ENCODE measurements around the gene LCN2. TPM values are rescaled to one million over a fixed set of nuclear protein-coding genes. Genes with fewer than 3 reads are reported as not detected.
A peak's percentile ranks its signal among the peaks of the same experiment; 100 is the strongest.

The LCN2 gene
- not detected for total RNA-seq

GRCh38 chr9:128149001-128149701 is at the start of gene LCN2:
LCN2 (plus strand) TSS chr9:128149453; CDS start chr9:128149526, 73 bp downstream.
- no peak for DNase-seq
- Mint-ChIP-seq H3K36me3 (no peaks in the 10 kb centered on the region), H3K27ac (peak within 1 kb of the TSS; percentile 34), H3K4me1 (peaks cover 3% of the 10 kb centered on the region), H3K9me3 (no peaks in the 10 kb centered on the region), H3K27me3 (no peaks in the 10 kb centered on the region), H3K4me3 (no peak within 1 kb of the TSS)
- no peak for ATAC-seq (ENCODE audit: low read depth)
- POLR2A ChIA-PET = no interaction called here

- Mint-ChIP-seq H3K4me1 (peaks cover 51% of the 10 kb centered on the region), H3K9me3 (no peaks in the 10 kb centered on the region), H3K4me3 (peak overlapping the region; percentile 37), H3K27me3 (no peaks in the 10 kb centered on the region), H3K27ac (no peak overlapping the region), H3K36me3 (peaks cover 15% of the 10 kb centered on the region)
- POLR2A ChIA-PET = interaction anchor here (0.9 to 1.1 kb wide), 4 partner anchors 12 to 30 kb away, joined by 3 to 4 read pairs (median 3); no protein-coding TSS in a partner anchor
- DNase-seq = no peak
- peak; percentile 24 for ATAC-seq (ENCODE audit: low read depth)
Observed at GRCh38 chr9:128099932-128100491, 49.2 kb upstream of the LCN2 start.

DNA sequence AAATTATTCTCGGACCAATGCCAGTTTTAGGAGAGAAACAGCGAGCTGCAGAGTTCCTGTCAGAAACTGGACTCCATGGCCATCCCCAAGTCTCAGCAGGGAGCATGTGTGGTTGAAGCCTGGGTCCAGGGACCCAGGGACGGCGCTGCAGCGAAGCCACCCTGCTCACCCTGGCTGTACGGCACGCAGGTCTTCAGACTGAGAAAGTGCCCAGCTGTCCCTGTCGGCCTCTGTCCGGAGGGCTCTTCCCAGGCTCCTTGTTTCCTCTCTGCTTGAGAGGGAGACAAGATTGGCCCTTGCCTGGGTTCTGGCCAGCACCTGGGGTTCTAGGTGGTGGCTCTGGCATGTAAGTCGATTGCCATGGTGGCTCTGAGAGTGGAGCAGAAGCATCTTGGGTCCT is 48.7 kb upstream of the LCN2 start:
- ATAC-seq (ENCODE audit: low read depth) (no peak), DNase-seq (no peak)
- peaks cover 17% of the 10 kb centered on the region for H3K36me3 Mint-ChIP-seq
- no peaks in the 10 kb centered on the region for H3K27me3 Mint-ChIP-seq
- no peaks in the 10 kb centered on the region for H3K9me3 Mint-ChIP-seq
- H3K4me3 Mint-ChIP-seq = no peak overlapping the region
- POLR2A ChIA-PET = interaction anchor here (0.6 to 1.0 kb wide), 3 partner anchors 28 to 162 kb away, joined by 3 read pairs; no protein-coding TSS in a partner anchor
- H3K4me1 Mint-ChIP-seq = peaks cover 51% of the 10 kb centered on the region
- no peak overlapping the region for H3K27ac Mint-ChIP-seq

DNA sequence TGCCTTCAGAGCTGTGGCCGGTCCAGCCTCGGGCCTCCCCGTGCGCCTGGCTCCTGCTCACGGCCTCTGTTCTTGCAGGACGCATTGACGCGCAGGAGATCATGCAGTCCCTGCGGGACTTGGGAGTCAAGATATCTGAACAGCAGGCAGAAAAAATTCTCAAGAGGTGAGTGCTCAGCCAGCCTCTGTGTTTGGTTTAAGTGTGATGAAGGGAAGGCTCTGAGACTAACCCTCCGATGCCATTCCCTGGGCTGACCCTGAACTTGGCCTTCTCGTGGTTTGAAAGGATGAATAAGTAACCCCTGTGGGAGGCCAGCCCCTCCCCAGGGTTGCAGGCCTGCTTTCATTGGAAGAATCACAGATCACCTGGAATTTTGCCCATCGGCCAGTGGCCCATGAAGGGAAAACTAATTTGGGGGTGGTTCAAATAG is 48.0 kb upstream of the LCN2 start:
- Mint-ChIP-seq H3K36me3 (peaks cover 18% of the 10 kb centered on the region), H3K27ac (no peak overlapping the region), H3K4me1 (peaks cover 51% of the 10 kb centered on the region), H3K27me3 (no peaks in the 10 kb centered on the region), H3K4me3 (no peak overlapping the region), H3K9me3 (no peaks in the 10 kb centered on the region)
- POLR2A ChIA-PET = interaction anchor here (0.6 kb wide), 1 partner anchor 162 kb away, joined by 3 read pairs; no protein-coding TSS in a partner anchor
- ATAC-seq (ENCODE audit: low read depth) (no peak), DNase-seq (no peak)

DNA sequence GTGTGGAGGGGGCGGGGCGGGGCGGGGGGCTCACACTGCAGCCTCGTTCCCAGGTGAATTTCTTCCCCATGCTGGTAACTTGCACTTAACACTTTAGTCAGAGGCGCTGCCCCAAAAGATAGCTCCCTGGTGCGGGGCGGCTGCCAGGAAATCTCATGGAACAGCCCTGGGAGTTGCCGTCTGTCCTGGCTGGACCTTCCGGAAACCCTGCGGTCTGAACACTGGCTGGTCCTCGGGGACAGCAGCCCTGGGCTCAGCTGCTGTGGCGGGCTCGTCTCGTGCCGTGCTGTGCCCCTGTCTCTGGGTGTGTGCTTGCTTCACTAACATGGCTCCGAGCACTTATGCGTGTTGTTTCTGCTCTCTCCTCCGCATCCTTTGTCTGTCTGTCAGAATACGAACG is 47.6 kb upstream of the LCN2 start:
- no peak overlapping the region for H3K4me3 Mint-ChIP-seq

DNA sequence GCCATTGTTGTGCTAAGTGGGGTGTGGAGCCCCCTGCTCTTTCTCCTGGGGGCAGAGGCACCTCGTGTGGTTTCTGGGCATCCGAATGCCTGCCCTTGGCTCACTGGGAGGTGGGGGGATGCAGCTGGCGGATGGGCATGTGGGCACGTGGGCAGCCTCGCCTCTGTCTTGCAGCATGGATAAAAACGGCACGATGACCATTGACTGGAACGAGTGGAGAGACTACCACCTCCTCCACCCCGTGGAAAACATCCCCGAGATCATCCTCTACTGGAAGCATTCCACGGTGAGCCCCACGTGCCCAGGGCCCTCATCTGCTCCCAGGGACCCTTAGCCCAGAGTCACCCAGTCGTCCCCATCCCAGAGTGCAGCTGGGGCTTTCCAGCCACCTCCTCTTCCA is 47.1 kb upstream of the LCN2 start:
- H3K9me3 Mint-ChIP-seq = no peaks in the 10 kb centered on the region
- no peak overlapping the region for H3K4me3 Mint-ChIP-seq
- peaks cover 20% of the 10 kb centered on the region for H3K36me3 Mint-ChIP-seq
- POLR2A ChIA-PET = no interaction called here
- no peak for ATAC-seq (ENCODE audit: low read depth)
- H3K27me3 Mint-ChIP-seq = no peaks in the 10 kb centered on the region
- DNase-seq = no peak
- no peak overlapping the region for H3K27ac Mint-ChIP-seq
- H3K4me1 Mint-ChIP-seq = peaks cover 46% of the 10 kb centered on the region

More for the DNA sequence above, 47.6 kb upstream of the LCN2 start:
- DNase-seq = no peak
- no peaks in the 10 kb centered on the region for H3K27me3 Mint-ChIP-seq
- peaks cover 20% of the 10 kb centered on the region for H3K36me3 Mint-ChIP-seq
- H3K9me3 Mint-ChIP-seq = no peaks in the 10 kb centered on the region
- peaks cover 50% of the 10 kb centered on the region for H3K4me1 Mint-ChIP-seq
- no peak for ATAC-seq (ENCODE audit: low read depth)
- H3K27ac Mint-ChIP-seq = no peak overlapping the region
- POLR2A ChIA-PET = no interaction called here

- H3K9me3 Mint-ChIP-seq = no peaks in the 10 kb centered on the region
- peaks cover 45% of the 10 kb centered on the region for H3K4me1 Mint-ChIP-seq
- no peaks in the 10 kb centered on the region for H3K27me3 Mint-ChIP-seq
- ATAC-seq (ENCODE audit: low read depth) (peak; percentile 7), DNase-seq (no peak)
- peak overlapping the region; percentile 25 for H3K4me3 Mint-ChIP-seq
- H3K36me3 Mint-ChIP-seq = peaks cover 22% of the 10 kb centered on the region
- POLR2A ChIA-PET = interaction anchor here (1.1 kb wide), 1 partner anchor 31 kb away, joined by 3 read pairs; no protein-coding TSS in a partner anchor
- H3K27ac Mint-ChIP-seq = peak overlapping the region; percentile 85
Observed at GRCh38 chr9:128102861-128103588, 46.2 kb upstream of the LCN2 start.

DNA sequence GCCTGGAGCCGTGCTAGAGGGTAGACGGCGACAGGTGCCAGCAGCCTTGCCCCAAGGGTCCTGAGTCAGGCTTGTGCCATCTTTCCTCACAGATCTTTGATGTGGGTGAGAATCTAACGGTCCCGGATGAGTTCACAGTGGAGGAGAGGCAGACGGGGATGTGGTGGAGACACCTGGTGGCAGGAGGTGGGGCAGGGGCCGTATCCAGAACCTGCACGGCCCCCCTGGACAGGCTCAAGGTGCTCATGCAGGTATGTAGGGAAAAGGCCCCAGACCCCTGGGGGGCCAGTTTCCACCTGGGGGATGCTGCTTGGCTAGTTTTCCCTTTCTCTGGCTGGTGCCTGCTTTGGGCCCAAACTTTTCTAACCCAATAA is 45.7 kb upstream of the LCN2 start:
- ATAC-seq (ENCODE audit: low read depth) (peak; percentile 68), DNase-seq (peak; percentile 54)
- peak overlapping the region; percentile 85 for H3K27ac Mint-ChIP-seq
- POLR2A ChIA-PET = interaction anchor here (1.1 kb wide), 1 partner anchor 31 kb away, joined by 3 read pairs; no protein-coding TSS in a partner anchor
- peak overlapping the region; percentile 25 for H3K4me3 Mint-ChIP-seq
- peaks cover 41% of the 10 kb centered on the region for H3K4me1 Mint-ChIP-seq
- H3K9me3 Mint-ChIP-seq = no peaks in the 10 kb centered on the region
- H3K36me3 Mint-ChIP-seq = peaks cover 22% of the 10 kb centered on the region
- no peaks in the 10 kb centered on the region for H3K27me3 Mint-ChIP-seq

DNA sequence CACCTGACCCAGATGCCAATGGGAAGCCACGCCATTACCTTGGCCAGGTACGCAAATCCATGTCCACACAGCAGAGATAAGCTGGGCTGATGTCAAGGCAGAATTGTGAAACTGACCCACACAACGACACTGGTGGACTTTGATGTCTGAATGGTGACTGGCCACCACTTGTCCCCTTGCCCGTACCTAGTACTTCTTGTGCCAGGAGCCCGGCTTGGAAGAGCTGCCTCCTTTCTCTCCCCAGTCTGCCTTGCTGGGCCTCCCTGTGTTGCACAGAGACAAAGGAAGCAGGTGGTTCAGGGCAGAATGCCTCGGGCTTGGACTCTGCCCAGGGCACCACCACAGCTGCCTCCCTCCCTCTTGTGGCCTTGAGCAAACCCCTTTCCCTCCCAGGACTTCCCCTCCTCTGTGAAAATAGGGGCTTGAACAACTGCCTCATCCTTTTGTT is 45.1 kb upstream of the LCN2 start:
- H3K4me3 Mint-ChIP-seq = no peak overlapping the region
- POLR2A ChIA-PET = no interaction called here
- ATAC-seq (ENCODE audit: low read depth) = no peak
- no peaks in the 10 kb centered on the region for H3K27me3 Mint-ChIP-seq
- DNase-seq = no peak
- H3K27ac Mint-ChIP-seq = no peak overlapping the region
- H3K9me3 Mint-ChIP-seq = no peaks in the 10 kb centered on the region
- H3K36me3 Mint-ChIP-seq = peaks cover 22% of the 10 kb centered on the region
- peaks cover 35% of the 10 kb centered on the region for H3K4me1 Mint-ChIP-seq

DNA sequence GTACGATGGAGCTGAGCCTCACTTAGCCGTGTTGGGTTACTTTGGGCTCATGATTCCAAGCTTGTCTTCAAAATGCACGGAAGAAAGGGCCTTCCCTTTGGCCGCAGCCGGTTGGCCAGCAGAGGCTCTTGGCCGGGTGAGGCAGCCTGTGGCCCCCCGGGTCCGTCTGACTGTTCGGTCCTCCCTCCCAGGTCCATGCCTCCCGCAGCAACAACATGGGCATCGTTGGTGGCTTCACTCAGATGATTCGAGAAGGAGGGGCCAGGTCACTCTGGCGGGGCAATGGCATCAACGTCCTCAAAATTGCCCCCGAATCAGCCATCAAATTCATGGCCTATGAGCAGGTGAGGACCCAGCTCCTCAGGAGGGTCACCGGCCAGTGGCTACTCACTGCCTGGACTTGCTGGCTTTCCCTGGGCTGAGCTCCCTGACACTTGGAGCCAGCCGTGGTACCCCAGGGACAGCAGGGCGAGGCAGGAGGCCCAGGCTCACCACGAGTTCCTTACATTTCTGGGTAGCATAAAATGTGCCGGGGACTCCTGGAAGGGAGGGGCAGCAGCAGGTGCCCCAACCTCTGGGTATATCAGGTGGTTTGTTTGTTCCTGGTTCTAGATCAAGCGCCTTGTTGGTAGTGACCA is 43.6 kb upstream of the LCN2 start:
- Mint-ChIP-seq H3K4me1 (peaks cover 24% of the 10 kb centered on the region), H3K36me3 (peaks cover 22% of the 10 kb centered on the region), H3K27ac (no peak overlapping the region), H3K27me3 (no peaks in the 10 kb centered on the region), H3K9me3 (no peaks in the 10 kb centered on the region), H3K4me3 (no peak overlapping the region)
- ATAC-seq (ENCODE audit: low read depth) (no peak), DNase-seq (no peak)
- POLR2A ChIA-PET = interaction anchor here (0.7 kb wide), 1 partner anchor 17 kb away, joined by 5 read pairs; no protein-coding TSS in a partner anchor

DNA sequence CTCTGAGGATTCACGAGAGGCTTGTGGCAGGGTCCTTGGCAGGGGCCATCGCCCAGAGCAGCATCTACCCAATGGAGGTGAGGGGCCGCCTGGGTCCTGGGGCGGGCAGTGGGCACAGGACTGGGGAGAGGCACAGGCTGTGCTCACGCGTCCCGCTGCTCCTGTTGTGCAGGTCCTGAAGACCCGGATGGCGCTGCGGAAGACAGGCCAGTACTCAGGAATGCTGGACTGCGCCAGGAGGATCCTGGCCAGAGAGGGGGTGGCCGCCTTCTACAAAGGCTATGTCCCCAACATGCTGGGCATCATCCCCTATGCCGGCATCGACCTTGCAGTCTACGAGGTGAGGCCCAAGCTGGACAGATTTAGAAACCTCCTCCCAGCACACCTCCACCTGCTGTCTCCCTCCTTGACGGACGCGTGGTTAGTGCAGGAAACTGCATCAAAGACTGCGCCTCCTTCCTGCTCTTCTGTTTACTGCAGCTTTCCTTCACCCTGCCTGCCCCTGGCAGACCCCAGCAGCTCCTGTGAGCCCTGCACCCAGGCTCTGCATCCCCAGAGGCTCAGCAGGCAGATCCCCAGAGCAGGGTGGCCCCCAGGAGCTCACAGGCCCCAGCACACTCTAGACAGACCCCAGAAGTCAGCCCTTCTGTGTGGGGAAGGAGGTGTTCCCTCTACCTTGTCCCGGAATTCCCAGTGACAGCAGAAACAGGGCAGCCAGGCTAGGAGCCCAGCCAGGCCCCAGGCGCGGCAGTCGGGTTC is 42.9 kb upstream of the LCN2 start:
- POLR2A ChIA-PET = no interaction called here
- Mint-ChIP-seq H3K27me3 (no peaks in the 10 kb centered on the region), H3K9me3 (no peaks in the 10 kb centered on the region), H3K36me3 (peaks cover 22% of the 10 kb centered on the region), H3K4me1 (peaks cover 21% of the 10 kb centered on the region), H3K4me3 (no peak overlapping the region), H3K27ac (no peak overlapping the region)
- DNase-seq = no peak
- no peak for ATAC-seq (ENCODE audit: low read depth)

GRCh38 chr9:128106940-128107467 is 42.2 kb upstream of the LCN2 start:
- H3K27ac Mint-ChIP-seq = no peak overlapping the region
- peaks cover 21% of the 10 kb centered on the region for H3K4me1 Mint-ChIP-seq
- ATAC-seq (ENCODE audit: low read depth) = no peak
- H3K27me3 Mint-ChIP-seq = no peaks in the 10 kb centered on the region
- H3K36me3 Mint-ChIP-seq = peaks cover 22% of the 10 kb centered on the region
- POLR2A ChIA-PET = no interaction called here
- no peaks in the 10 kb centered on the region for H3K9me3 Mint-ChIP-seq
- no peak overlapping the region for H3K4me3 Mint-ChIP-seq
- no peak for DNase-seq

All from activated naive CD8-positive, alpha-beta T cell treated with anti-CD3 and anti-CD28 coated beads, Interleukin-2, amount 10 ng/mL, durations not matched to agents 7 days and 5 days (primary cell).